22Rv1 (cell line): Measurements from ENCODE around the gene AMER3.
A peak's percentile ranks its signal among the peaks of the same experiment; 100 is the strongest.

Experiments used
- H3K27ac ChIP-seq: fragments of 450-650 bp; 2 replicates; pipeline ENCODE4 v1.5.1; 2017
- ZFX ChIP-seq: fragments of 450-650 bp; IDR thresholded peaks from 2 replicates; pipeline ENCODE4 v1.6.1; 2017; ENCODE audit warnings: antibody characterized with exemption, borderline replicate concordance
- TF ChIP-seq, protein P1 (sequence below): fragments of 450-650 bp; IDR thresholded peaks from 2 replicates; pipeline ENCODE4 v1.5.1; 2017; ENCODE audit warnings: mild to moderate bottlenecking

Gene AMER3

DNA sequence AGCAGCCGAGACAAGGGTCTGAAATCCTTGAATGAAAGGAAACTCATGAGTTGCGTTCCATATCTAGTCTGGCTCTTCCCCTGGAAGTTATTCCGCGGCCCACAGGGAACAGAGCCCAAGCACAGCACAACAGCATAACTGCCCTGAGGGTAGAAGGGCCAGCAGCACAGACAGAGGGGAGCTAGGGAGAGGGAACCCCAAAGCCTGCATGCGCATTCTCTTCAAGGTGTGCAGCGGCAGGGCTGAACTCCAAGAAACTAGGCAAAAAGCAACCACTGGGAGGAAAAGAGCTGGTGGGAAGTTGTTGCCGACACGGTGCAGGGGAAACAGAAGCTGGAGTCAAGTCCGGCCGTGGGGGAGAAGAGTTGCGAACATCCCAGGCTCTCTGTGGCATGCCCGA, 14.7 kb upstream of the AMER3 start:
- TF ChIP-seq, protein P1, sequence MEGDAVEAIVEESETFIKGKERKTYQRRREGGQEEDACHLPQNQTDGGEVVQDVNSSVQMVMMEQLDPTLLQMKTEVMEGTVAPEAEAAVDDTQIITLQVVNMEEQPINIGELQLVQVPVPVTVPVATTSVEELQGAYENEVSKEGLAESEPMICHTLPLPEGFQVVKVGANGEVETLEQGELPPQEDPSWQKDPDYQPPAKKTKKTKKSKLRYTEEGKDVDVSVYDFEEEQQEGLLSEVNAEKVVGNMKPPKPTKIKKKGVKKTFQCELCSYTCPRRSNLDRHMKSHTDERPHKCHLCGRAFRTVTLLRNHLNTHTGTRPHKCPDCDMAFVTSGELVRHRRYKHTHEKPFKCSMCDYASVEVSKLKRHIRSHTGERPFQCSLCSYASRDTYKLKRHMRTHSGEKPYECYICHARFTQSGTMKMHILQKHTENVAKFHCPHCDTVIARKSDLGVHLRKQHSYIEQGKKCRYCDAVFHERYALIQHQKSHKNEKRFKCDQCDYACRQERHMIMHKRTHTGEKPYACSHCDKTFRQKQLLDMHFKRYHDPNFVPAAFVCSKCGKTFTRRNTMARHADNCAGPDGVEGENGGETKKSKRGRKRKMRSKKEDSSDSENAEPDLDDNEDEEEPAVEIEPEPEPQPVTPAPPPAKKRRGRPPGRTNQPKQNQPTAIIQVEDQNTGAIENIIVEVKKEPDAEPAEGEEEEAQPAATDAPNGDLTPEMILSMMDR = no peak
- no peak for TF ChIP-seq ZFX
- no peak overlapping the region for H3K27ac ChIP-seq

DNA sequence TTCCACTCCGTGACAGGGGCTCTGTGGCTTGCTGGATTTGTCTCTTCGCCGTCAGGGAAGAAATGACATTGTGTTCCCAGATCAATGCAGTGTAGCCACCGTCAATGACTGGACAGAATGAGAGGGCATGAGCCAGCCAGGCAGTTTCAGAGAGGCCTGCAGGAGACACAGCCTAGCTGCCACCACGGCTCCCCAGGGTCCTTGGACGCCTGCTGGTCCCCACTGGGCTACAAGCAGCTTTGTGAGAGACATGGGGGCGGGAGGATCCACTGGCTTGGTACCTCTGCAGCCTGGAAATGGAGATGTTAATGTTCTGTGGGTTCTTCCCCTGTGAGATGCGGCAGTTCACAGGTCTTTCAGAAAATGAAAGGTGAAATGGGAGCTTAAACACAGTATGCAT, 12.1 kb upstream of the AMER3 start:
- TF ChIP-seq, protein P1 = no peak
- no peak for TF ChIP-seq ZFX
- H3K27ac ChIP-seq = no peak overlapping the region

DNA sequence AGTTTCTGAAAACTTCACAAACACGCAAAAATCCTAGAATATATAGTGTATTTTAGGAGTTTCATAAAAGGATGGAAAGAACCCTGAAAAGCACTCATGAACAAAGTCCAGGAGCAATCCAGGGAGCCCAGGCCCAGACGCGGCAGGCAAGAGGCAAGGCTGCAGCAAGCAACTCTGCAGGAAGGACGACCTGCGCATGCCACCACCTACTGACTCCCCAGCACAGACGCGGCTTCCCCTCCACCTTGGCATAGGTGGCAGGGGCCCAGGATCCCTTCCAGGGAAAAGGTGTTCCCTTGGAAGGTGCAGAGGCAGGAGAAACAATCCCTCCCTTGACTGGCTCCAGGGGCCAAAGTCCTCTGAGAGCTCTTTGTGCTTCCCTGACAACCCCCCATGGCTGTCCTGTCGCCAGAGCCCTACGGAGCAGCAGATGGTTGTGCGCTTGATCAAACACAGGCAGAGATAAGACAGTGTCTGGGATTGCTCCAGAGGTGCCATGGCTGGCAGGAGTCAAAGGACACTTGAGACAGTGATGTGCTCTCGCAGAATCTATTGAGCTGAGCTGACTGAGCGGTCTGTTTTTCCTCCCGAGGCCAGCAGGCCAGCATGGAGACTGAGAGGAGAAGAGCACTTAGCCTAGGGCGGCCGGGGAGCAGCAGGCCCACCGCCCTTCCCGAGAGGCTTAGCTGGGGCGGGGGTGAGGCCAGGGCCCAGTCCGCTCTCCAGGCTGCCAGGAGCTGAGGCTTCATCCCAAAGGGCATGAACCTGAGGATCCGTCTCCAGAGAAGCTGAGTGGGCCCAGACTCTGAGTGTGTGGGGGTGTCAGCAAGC, 10.8 kb upstream of the AMER3 start:
- H3K27ac ChIP-seq = peak overlapping the region; percentile 39
- TF ChIP-seq, protein P1 = no peak
- no peak for TF ChIP-seq ZFX

DNA sequence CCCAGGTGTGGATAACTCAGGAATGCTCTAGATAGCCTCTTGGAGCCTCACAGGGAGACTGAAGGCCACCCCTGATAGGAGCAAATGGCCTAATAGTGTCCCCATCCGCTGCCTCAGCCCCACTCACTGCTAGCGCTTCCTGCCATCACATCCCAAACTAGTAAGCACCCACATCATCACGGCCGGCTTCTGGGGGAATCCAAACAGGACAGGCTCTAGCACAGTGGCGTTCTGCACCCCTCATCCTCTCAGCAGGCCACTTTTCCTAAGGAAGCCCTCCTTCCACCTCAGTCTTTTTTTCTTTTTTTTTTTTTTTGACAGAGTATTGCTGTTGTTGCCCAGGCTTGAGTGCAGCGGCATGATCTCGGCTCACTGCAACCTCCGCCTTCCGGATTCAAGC, 6.3 kb upstream of the AMER3 start:
- no peak overlapping the region for H3K27ac ChIP-seq
- TF ChIP-seq, protein P1 = no peak
- no peak for TF ChIP-seq ZFX

DNA sequence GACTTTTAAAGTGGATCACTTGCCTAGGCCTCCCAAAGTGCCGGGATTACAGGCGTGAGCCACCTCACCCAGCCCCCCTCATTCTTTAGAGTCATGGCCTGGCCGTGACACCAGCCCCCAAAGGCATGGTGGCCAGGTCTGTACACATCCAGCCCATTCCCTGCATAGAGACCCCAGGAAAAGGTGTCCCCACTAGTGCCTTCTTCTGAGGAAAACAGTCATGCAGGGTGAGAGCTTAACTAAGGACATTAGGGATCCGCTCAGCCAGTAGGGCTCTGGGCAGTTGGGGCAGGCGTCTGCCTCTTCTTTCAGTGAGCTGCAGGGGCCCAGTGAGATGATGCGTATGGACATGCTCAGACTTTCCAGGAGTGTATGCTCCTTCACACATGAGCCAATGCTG, 5.7 kb upstream of the AMER3 start:
- TF ChIP-seq ZFX = no peak
- TF ChIP-seq, protein P1 = no peak
- H3K27ac ChIP-seq = no peak overlapping the region

DNA sequence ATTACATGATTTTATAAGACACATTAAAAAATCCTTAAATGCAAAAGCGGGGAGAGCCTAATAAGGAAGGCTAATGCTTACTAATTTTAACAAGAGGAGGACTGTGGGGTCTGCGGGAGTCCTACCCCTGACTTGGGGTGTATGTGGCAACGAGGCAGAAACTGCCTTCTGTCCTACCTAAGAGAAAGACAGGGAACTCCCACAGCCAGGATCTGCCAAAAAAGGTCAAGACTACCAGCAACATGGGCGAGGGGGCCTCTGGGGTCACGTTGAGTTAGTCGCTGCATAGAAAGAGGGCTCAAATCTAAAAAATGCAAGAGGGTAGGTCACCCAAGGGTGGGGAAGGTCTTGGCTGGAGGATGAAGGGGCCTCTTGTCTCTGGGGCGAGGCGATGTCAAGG, 529 bp upstream of the AMER3 start:
- peak overlapping the region; percentile 74 for H3K27ac ChIP-seq
- TF ChIP-seq, protein P1 = no peak
- no peak for TF ChIP-seq ZFX

DNA sequence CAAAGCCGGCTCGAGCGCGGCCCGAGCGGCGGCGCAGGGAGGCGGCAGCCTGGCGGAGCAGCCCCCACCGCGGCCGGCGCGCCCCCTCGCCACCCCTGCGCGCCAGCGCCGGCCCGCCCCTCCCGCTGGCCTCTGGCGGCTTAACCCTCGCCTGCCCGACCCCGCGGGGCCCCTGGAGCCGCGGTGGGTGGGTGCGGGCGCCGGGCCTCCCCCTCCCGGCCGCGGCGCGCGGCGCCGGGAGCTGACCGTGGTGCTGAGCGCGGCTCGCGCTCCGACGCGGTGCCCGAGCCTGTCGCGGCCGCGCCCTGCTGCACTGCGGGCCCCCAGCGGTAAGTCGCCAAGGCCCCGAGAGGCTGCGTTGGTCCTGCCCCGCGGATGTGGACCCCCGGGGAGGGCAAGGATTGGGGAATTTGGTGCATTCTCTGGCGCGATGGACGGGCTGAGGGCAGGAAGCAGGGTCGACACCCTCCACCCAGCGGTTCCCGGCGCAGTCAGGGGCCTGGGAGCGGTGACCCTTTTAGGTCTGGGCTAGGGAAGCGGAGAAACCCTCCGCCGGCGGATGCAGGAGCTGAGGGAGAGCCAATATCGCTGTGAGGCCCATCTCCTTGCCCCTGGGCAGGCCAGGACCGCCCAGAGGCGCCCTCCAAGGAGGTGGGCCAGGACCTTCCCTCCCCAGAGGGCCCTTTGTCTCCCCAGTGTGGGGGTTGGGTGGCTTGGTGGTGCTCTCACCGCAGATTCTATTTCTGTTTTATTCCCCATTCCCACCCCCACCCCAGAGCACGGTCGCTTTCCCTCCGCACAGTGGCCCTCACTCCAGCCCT, 923 bp downstream of the AMER3 start:
- no peak for TF ChIP-seq ZFX
- TF ChIP-seq, protein P1 = 0 out of 2 replicates have a peak, but pooled peaks have one; percentile 8
- peak overlapping the region; percentile 74 for H3K27ac ChIP-seq
